K562 (cell line): ENCODE measurements around the gene SYS1. TPM values are rescaled to one million over a fixed set of nuclear protein-coding genes. Genes with fewer than 3 reads are reported as not detected.

Source experiments
- ATAC-seq: fragments of 200-7000 bp; cut with Tn5 transposase; 3 replicates; pipeline ENCODE4 v1.9.1; 2020; ENCODE audit warnings: moderate library complexity
- BruUV-seq: library from RNA; stranded (reverse); fragments of 400-500 nt; replicated peaks from 2 replicates; lab custom pipeline; 2021; lab: Mats Ljungman, UMichigan
- CTCF ChIA-PET: fragments of 300-600 bp; formaldehyde crosslinking; extraction: SDS; loops from one replicate; lab custom pipeline; 2021; ENCODE audit warnings: low intra/inter-chr PET ratio; lab: Yijun Ruan, JAX
- POLR2A ChIA-PET: fragments of 300-600, 350-650 bp; sonication (Branson Sonifier 250); formaldehyde crosslinking; extraction: SDS; loops from one replicate; lab custom pipeline; 2021; ENCODE audit warnings: antibody characterized with exemption, inconsistent platforms; lab: Yijun Ruan, JAX
- DNase-seq, 4 experiments: peaks; one replicate each; pipeline versions ENCODE4 v3.0.0 to v3.0.0-alpha.2; 2011 to 2018; ENCODE audit warnings: low spot score in 3 of 4, mixed read lengths in 3 of 4; ENCODE audit errors: extremely low read depth in 1 of 4
- FAIRE-seq: peaks from 2 replicates; lab custom pipeline; 2011; peaks lifted over from hg19 to GRCh38; lab: Jason Lieb, UNC
- H2AFZ ChIP-seq: 2 replicates; pipeline ENCODE4 v1.6.0; 2011; ENCODE audit warnings: low read depth, low read length, control low read depth, inconsistent platforms
- H3K27ac ChIP-seq: fragments of 200-600 bp; 3 replicates; pipeline ENCODE4 v1.8.0; 2011; ENCODE audit warnings: low read depth, mild to moderate bottlenecking, control low read depth, inconsistent platforms, low read length, moderate library complexity, mixed read lengths; ENCODE audit errors: extremely low read depth
- H3K27me3 ChIP-seq, 2 experiments: fragments of 300-600 bp in 1 of 2; 2 replicates in 1 of 2; 3 replicates in 1 of 2; pipeline versions ENCODE4 v1.6.0 to v1.8.0; 2011; ENCODE audit warnings: inconsistent platforms in 2 of 2, low read length in 2 of 2, mild to moderate bottlenecking in 1 of 2, mixed read lengths in 1 of 2, moderate library complexity in 1 of 2; ENCODE audit not compliant: control insufficient read depth in 2 of 2, insufficient read depth in 2 of 2
- H3K36me3 ChIP-seq: fragments of 300-600 bp; 3 replicates; pipeline ENCODE4 v1.8.0; 2011; ENCODE audit warnings: mild to moderate bottlenecking, low read length, inconsistent platforms; ENCODE audit not compliant: control insufficient read depth, insufficient read depth
- H3K4me1 ChIP-seq, 2 experiments: fragments of 200-600 bp in 1 of 2; replicated peaks in 1 of 2; 2 replicates in 1 of 2; 3 replicates in 1 of 2; pipeline versions ENCODE4 v1.5.1 to v1.8.0; 2011; ENCODE audit warnings: inconsistent platforms in 2 of 2, low read length in 2 of 2, mild to moderate bottlenecking in 1 of 2, mixed read lengths in 1 of 2, moderate library complexity in 1 of 2; ENCODE audit not compliant: control insufficient read depth in 2 of 2, insufficient read depth in 2 of 2
- H3K4me2 ChIP-seq: 2 replicates; pipeline ENCODE4 v1.6.1; 2011; ENCODE audit warnings: low read length, control low read depth, inconsistent platforms, mixed read lengths; ENCODE audit not compliant: insufficient read depth
- H3K4me3 ChIP-seq: fragments of 200-600 bp; sonication (generic), shearing (Covaris generic); 2 replicates; pipeline ENCODE4 v1.5.1; 2016; ENCODE audit warnings: control low read depth, inconsistent platforms
- H3K79me2 ChIP-seq: fragments of 200-600 bp; 3 replicates; pipeline ENCODE4 v1.8.0; 2011; ENCODE audit warnings: low read length, inconsistent platforms; ENCODE audit not compliant: control insufficient read depth, insufficient read depth
- H3K9ac ChIP-seq, 2 experiments: 2 replicates each; pipeline versions ENCODE4 v1.6.0 to v1.6.1; 2011; ENCODE audit warnings: low read depth in 2 of 2, low read length in 2 of 2, control low read depth in 1 of 2, inconsistent platforms in 1 of 2, mild to moderate bottlenecking in 1 of 2, mixed read lengths in 1 of 2; ENCODE audit not compliant: insufficient read depth in 1 of 2
- H3K9me1 ChIP-seq: one replicate; pipeline ENCODE4 v1.6.0; 2011; ENCODE audit warnings: inconsistent platforms, mild to moderate bottlenecking, low read length, moderate library complexity; ENCODE audit not compliant: control insufficient read depth, insufficient read depth
- H3K9me3 ChIP-seq: replicated peaks from 2 replicates; pipeline ENCODE4 v1.5.1; 2011; ENCODE audit warnings: low read depth, low read length, inconsistent platforms; ENCODE audit not compliant: control insufficient read depth, insufficient read depth
- H4K20me1 ChIP-seq: replicated peaks from 2 replicates; pipeline ENCODE4 v1.6.1; 2011; ENCODE audit warnings: low read length, inconsistent platforms, mixed read lengths; ENCODE audit not compliant: control insufficient read depth, insufficient read depth
- CBX3 ChIP-seq, 2 experiments: IDR thresholded peaks; 1 replicate in 1 of 2; 2 replicates in 1 of 2; pipeline ENCODE4 v1.6.1; 2012; ENCODE audit warnings: inconsistent platforms in 2 of 2, low read length in 2 of 2, borderline replicate concordance in 1 of 2, control low read depth in 1 of 2
- CEBPG ChIP-seq, 3 experiments: fragments of 200-800 bp in 1 of 3; sonication (Bioruptor generic) in 1 of 3; sonication (generic) in 1 of 3; formaldehyde crosslinking in 1 of 3; IDR thresholded peaks in 2 of 3; conservative IDR thresholded peaks in 1 of 3; 2 replicates each; pipeline versions ENCODE4 v1.6.1 to v1.8.0; 2016 to 2022; ENCODE audit warnings: missing compliant biosample characterization in 2 of 3, missing genetic modification characterization in 2 of 3, mild to moderate bottlenecking in 1 of 3, missing genetic modification reagents in 1 of 3
- CTBP1 ChIP-seq: fragments of 450-650 bp; IDR thresholded peaks from 2 replicates; pipeline ENCODE4 v1.6.1; 2016; ENCODE audit warnings: borderline replicate concordance
- CXXC5 ChIP-seq: fragments of 250-450 bp; sonication (Bioruptor Pico); IDR thresholded peaks from 2 replicates; pipeline ENCODE4 v1.8.0; 2022; ENCODE audit warnings: inconsistent platforms, mild to moderate bottlenecking, moderate library complexity
- EGR1 ChIP-seq: fragments of 450-650 bp; conservative IDR thresholded peaks from 2 replicates; pipeline ENCODE4 v1.6.1; 2017; ENCODE audit warnings: mild to moderate bottlenecking
- GATAD2A ChIP-seq: fragments of 450-650 bp; IDR thresholded peaks from 2 replicates; pipeline ENCODE4 v1.6.1; 2017
- ILF3 ChIP-seq: fragments of 450-650 bp; IDR thresholded peaks from 2 replicates; pipeline ENCODE4 v1.6.1; 2018; ENCODE audit warnings: antibody characterized with exemption, mild to moderate bottlenecking, moderate library complexity, borderline replicate concordance
- KAT2B ChIP-seq: IDR thresholded peaks from one replicate; pipeline ENCODE4 v1.6.1; 2012; ENCODE audit warnings: low read depth, mild to moderate bottlenecking, control low read depth, inconsistent platforms, low read length, moderate library complexity
- MTA2 ChIP-seq: fragments of 450-650 bp; IDR thresholded peaks from 2 replicates; pipeline ENCODE4 v1.6.1; 2016; ENCODE audit warnings: low read depth
- NCOR1 ChIP-seq: fragments of 450-650 bp; IDR thresholded peaks from 2 replicates; pipeline ENCODE4 v1.6.1; 2016; ENCODE audit warnings: mild to moderate bottlenecking, moderate library complexity
- NFE2L1 ChIP-seq: fragments of 450-650 bp; IDR thresholded peaks from 2 replicates; pipeline ENCODE4 v1.6.1; 2016; ENCODE audit warnings: missing genetic modification characterization, low read depth, mild to moderate bottlenecking, missing compliant biosample characterization, moderate library complexity, borderline replicate concordance
- NFIC ChIP-seq: fragments of 450-650 bp; IDR thresholded peaks from 2 replicates; pipeline ENCODE4 v1.6.1; 2017; ENCODE audit warnings: mild to moderate bottlenecking, inconsistent platforms
- PHB2 ChIP-seq: fragments of 450-650 bp; IDR thresholded peaks from 2 replicates; pipeline ENCODE4 v1.6.1; 2017; ENCODE audit warnings: low read depth
- POLR3A ChIP-seq: IDR thresholded peaks from 2 replicates; pipeline ENCODE4 v1.6.1; 2011; ENCODE audit warnings: borderline replicate concordance, mild to moderate bottlenecking, moderate library complexity; ENCODE audit not compliant: insufficient read length, insufficient read depth; ENCODE audit errors: extremely low read depth
- RB1 ChIP-seq: fragments of 450-650 bp; IDR thresholded peaks from 2 replicates; pipeline ENCODE4 v1.6.1; 2017; ENCODE audit warnings: low read depth, mild to moderate bottlenecking
- RBFOX2 ChIP-seq: fragments of 200-400 bp; formaldehyde crosslinking; IDR thresholded peaks from 2 replicates; pipeline ENCODE4 v1.6.1; 2017; ENCODE audit warnings: low read depth, mild to moderate bottlenecking, low read length, moderate library complexity
- RBM15 ChIP-seq: fragments of 200-400 bp; formaldehyde crosslinking; IDR thresholded peaks from 2 replicates; pipeline ENCODE4 v1.6.1; 2018; ENCODE audit warnings: mild to moderate bottlenecking, low read length, moderate library complexity; ENCODE audit not compliant: insufficient read depth
- RCOR1 ChIP-seq, 2 experiments: IDR thresholded peaks; 2 replicates each; pipeline ENCODE4 v1.6.1; 2012; ENCODE audit warnings: low read depth in 2 of 2, low read length in 2 of 2, borderline replicate concordance in 1 of 2, improper control_type of control experiment in 1 of 2
- SP1 ChIP-seq: sonication (generic); formaldehyde crosslinking; IDR thresholded peaks from 2 replicates; pipeline ENCODE4 v1.8.1; 2022; ENCODE audit warnings: mild to moderate bottlenecking, missing genetic modification reagents
- SUPT5H ChIP-seq: fragments of 450-650 bp; IDR thresholded peaks from 2 replicates; pipeline ENCODE4 v1.6.1; 2016
- TAL1 ChIP-seq: fragments of 450-650 bp; IDR thresholded peaks from 2 replicates; pipeline ENCODE4 v1.6.1; 2016; ENCODE audit warnings: mild to moderate bottlenecking
- TARDBP ChIP-seq: fragments of 450-650 bp; IDR thresholded peaks from 2 replicates; pipeline ENCODE4 v1.6.1; 2016
- ZNF239 ChIP-seq: fragments of 250-450 bp; sonication (Bioruptor Pico); IDR thresholded peaks from 2 replicates; pipeline ENCODE4 v1.4.0; 2020; ENCODE audit warnings: mild to moderate bottlenecking
- ZNF384 ChIP-seq: IDR thresholded peaks from 2 replicates; pipeline ENCODE4 v1.6.1; 2012; ENCODE audit warnings: low read depth, low read length, improper control_type of control experiment
- WGBS: fragments of 100-300 bp; shearing (Covaris generic); methylation state at CpG from one replicate; pipeline ENCODE4 v1.1.6; 2016; ENCODE audit warnings: low coverage, mixed read lengths; ENCODE audit not compliant: insufficient coverage; ENCODE audit errors: missing lambda C conversion rate; 5-methylcytosine and 5-hydroxymethylcytosine counted together
- in situ Hi-C: fragments of 300-500 bp; cut with MboI; formaldehyde crosslinking; loops from 4 replicates; pipeline ENCODE4 v1.15.0; 2018; ENCODE audit warnings: inconsistent platforms, mixed read lengths
- intact Hi-C: fragments of 100-400 bp; cut with micrococcal nuclease; formaldehyde crosslinking; loops from 2 replicates; pipeline ENCODE4 v1.14.2; 2022
- polyA plus RNA-seq, 8 experiments: library from polyadenylated mRNA; depleted of rRNA in 4 of 8; stranded (reverse) in 5 of 8; unstranded in 3 of 8; fragments of >200 nt; fragmentation: Nextera tagmentation in 2 of 8; fragmentation: Illumina TruSeq in 1 of 8; extraction: Ambion mirVana in 2 of 8; extraction: Trizol in 1 of 8; gene quantifications; 2 replicates each; pipeline versions ENCODE4 v1.2.1 to v1.2.3, GENCODE V29; 2011 to 2014; ENCODE audit warnings: inconsistent platforms in 1 of 8, missing spikeins in 1 of 8
- total RNA-seq, 7 experiments: library from RNA; depleted of rRNA in 6 of 7; stranded (reverse); fragments of >200 nt in 6 of 7; fragmentation: Illumina TruSeq in 2 of 7; extraction: Trizol in 2 of 7; gene quantifications; 2 replicates each; pipeline versions ENCODE4 v1.2.1 to v1.2.3, GENCODE V29; 2011 to 2021; ENCODE audit warnings: low replicate concordance in 1 of 7

SYS1 gene
- total and polyA plus RNA-seq, 9 of the 15 experiments (the other 6 are each of a cell fraction or from before 2014, with no cell fraction given) = 11.1 to 25.2 (median 17.5) TPM

DNA sequence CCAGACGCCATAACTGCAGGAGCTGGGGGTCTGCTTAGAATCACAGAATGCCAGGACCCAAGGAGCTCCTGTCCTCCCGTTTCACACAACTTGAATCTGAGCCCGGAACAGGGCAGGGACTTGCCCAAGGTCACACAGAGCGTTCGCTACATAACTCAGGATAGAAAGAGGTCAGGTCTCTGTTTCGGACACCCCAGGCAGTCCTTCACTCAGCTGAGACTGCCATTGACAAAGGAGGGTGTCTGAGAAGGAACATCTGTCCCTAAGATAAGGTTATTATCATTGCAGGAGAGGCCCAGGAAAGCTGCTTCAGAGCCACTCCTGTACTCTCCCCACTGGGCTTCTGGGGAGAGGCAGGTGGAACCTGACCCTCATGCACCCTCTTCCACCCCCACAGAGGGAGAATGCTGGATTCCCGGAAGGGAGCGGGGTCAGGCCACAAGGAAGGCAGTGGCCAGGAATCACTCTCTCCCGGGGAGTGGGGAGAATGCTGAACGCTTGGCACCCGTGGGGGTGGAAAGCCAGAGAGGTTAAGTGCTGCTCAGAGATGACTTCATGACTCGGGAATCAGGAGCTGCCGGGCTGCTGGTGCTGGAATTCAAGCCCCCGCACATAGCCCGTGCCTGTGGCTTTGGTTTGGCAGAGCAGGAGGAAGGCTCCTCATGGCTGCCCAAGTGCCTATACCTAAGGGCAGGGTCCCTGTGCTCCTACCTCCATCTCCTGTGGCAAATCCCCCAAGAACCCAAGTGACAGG lies 25.4 kb upstream of the SYS1 start:
- Histone ChIP-seq H3K27ac (peak overlapping the region; percentile 58), H2AFZ (peak overlapping the region; percentile 54), H3K9me1 (no peaks in the 10 kb centered on the region), H3K9me3 (no peaks in the 10 kb centered on the region), H3K27me3 (no peaks in the 10 kb centered on the region), H3K36me3 (peaks cover 13% of the 10 kb centered on the region; the same call in 1 of the 3 replicates), H3K4me1 (peaks cover 51 to 53% of the 10 kb centered on the region in 2 experiments), H3K9ac (peak overlapping the region; percentile 41 to 83; a peak in 3 of 4 replicates), H3K79me2 (peaks cover 6% of the 10 kb centered on the region; the same call in 1 of the 3 replicates), H3K4me2 (peak overlapping the region; percentile 67), H3K4me3 (no peak overlapping the region), H4K20me1 (0 out of 2 replicates have a peak, but pooled peaks cover 6% of the 10 kb centered on the region)
- WGBS = 4% methylated on average over 15 of the region's 15 CpGs
- DNase-seq (peak; percentile 61 to 87 (median 73)), FAIRE-seq (peak; percentile 88), ATAC-seq (peak; percentile 88)
- ChIA-PET POLR2A (interaction anchor here (0.6 to 4.1 kb wide), 8 partner anchors 10 to 650 kb away, joined by 3 to 32 read pairs (median 4); partner anchors contain the start of gene SDC4), CTCF (no interaction called here)
- intact Hi-C loops (no loop called here), in situ Hi-C loops (no loop called here)
- no TSS peak for BruUV-seq
- TF ChIP-seq TAL1 (peak; percentile 83), RBM15 (no peak), ILF3 (no peak), NFIC (peak; percentile 57; the same call in 1 of the 2 replicates), ZNF384 (no peak), PHB2 (peak; percentile 49; the same call in 1 of the 2 replicates), CTBP1 (peak; percentile 75), POLR3A (no peak), ZNF239 (CRISPR knock-in tag) (no peak), GATAD2A (0 out of 2 replicates have a peak, but pooled peaks have one; percentile 43), KAT2B (no peak), TARDBP (0 out of 2 replicates have a peak, but pooled peaks have one; percentile 35), EGR1 (peak; percentile 82), RBFOX2 (peak; percentile 40; the same call in 1 of the 2 replicates), CBX3 (IDR thresholded peaks at IDR 0.05; ENCODE audit: borderline replicate concordance in 1 of 2, low read length in 2 of 2) (peak in 1 of 2 experiments; percentile 35; a peak in 1 of 3 replicates), NFE2L1 (tag) (no peak), RCOR1 (IDR thresholded peaks at IDR 0.05; ENCODE audit: borderline replicate concordance in 1 of 2, low read depth in 2 of 2, low read length in 2 of 2) (peak; percentile 39 to 75; a peak in 2 of 4 replicates), NCOR1 (peak; percentile 80), SP1 (CRISPR knock-in tag) (no peak), SUPT5H (no peak), MTA2 (peak; percentile 63), RB1 (0 out of 2 replicates have a peak, but pooled peaks have one; percentile 11), CEBPG (CRISPR knock-in tag; IDR thresholded peaks at IDR 0.05) (no peak), CEBPG (tag; conservative IDR thresholded peaks at IDR 0.05 in 1 of 2, IDR thresholded peaks at IDR 0.05 in 1 of 2) (no peak), CXXC5 (CRISPR knock-in tag) (peak; percentile 50)
